VCaP (cell line): ENCODE measurements around the gene RFPL4AL1.
"Not testable (repeated sequence)": the region's sequence is repeated elsewhere in the genome, so short reads cannot be mapped to it uniquely, and the experiment has no call there.

Experiments used
- H3K27ac ChIP-seq: fragments of 450-650 bp; 2 replicates; pipeline ENCODE4 v1.5.1; 2017
- CTCF ChIP-seq: fragments of 450-650 bp; conservative IDR thresholded peaks from 2 replicates; pipeline ENCODE4 v1.5.1; 2017; ENCODE audit warnings: mild to moderate bottlenecking, moderate library complexity

Gene RFPL4AL1

GRCh38 chr19:55766466-55766865, 2.5 kb upstream of the RFPL4AL1 start:
- no peak overlapping the region for H3K27ac ChIP-seq
- no peak for TF ChIP-seq CTCF

- H3K27ac ChIP-seq = not testable (repeated sequence)
These were observed 714 bp downstream of the RFPL4AL1 start for GRCh38 chr19:55769632-55770031.

- H3K27ac ChIP-seq = no peak overlapping the region
- peak; percentile 56 for TF ChIP-seq CTCF
These were observed 8.6 kb downstream of the RFPL4AL1 start for GRCh38 chr19:55777528-55777927.

GRCh38 chr19:55778331-55778730, 9.4 kb downstream of the RFPL4AL1 start:
- H3K27ac ChIP-seq = no peak overlapping the region

GRCh38 chr19:55781112-55781511, 12.2 kb downstream of the RFPL4AL1 start:
- TF ChIP-seq CTCF = no peak
- H3K27ac ChIP-seq = no peak overlapping the region

More at GRCh38 chr19:55778331-55778730, 9.4 kb downstream of the RFPL4AL1 start:
- no peak for TF ChIP-seq CTCF

- H3K27ac ChIP-seq = no peak overlapping the region
- TF ChIP-seq CTCF = no peak
These were observed 26.1 kb downstream of the RFPL4AL1 start for GRCh38 chr19:55795021-55795420.

GRCh38 chr19:55801416-55801815, 32.5 kb downstream of the RFPL4AL1 start:
- H3K27ac ChIP-seq = no peak overlapping the region
- no peak for TF ChIP-seq CTCF

GRCh38 chr19:55802281-55802680, 33.4 kb downstream of the RFPL4AL1 start:
- H3K27ac ChIP-seq = no peak overlapping the region
- TF ChIP-seq CTCF = no peak
